NCI-H1105 treated with DMSO at 0.1 percent for 48 hours (cell line): ENCODE measurements around the gene IRS2.
"Not testable (repeated sequence)": the region's sequence is repeated elsewhere in the genome, so short reads cannot be mapped to it uniquely, and the experiment has no call there.

Source experiments
- DNase-seq: peaks from one replicate; lab custom pipeline; 2025; lab: John Stamatoyannopoulos, UW

IRS2 gene, protein sequence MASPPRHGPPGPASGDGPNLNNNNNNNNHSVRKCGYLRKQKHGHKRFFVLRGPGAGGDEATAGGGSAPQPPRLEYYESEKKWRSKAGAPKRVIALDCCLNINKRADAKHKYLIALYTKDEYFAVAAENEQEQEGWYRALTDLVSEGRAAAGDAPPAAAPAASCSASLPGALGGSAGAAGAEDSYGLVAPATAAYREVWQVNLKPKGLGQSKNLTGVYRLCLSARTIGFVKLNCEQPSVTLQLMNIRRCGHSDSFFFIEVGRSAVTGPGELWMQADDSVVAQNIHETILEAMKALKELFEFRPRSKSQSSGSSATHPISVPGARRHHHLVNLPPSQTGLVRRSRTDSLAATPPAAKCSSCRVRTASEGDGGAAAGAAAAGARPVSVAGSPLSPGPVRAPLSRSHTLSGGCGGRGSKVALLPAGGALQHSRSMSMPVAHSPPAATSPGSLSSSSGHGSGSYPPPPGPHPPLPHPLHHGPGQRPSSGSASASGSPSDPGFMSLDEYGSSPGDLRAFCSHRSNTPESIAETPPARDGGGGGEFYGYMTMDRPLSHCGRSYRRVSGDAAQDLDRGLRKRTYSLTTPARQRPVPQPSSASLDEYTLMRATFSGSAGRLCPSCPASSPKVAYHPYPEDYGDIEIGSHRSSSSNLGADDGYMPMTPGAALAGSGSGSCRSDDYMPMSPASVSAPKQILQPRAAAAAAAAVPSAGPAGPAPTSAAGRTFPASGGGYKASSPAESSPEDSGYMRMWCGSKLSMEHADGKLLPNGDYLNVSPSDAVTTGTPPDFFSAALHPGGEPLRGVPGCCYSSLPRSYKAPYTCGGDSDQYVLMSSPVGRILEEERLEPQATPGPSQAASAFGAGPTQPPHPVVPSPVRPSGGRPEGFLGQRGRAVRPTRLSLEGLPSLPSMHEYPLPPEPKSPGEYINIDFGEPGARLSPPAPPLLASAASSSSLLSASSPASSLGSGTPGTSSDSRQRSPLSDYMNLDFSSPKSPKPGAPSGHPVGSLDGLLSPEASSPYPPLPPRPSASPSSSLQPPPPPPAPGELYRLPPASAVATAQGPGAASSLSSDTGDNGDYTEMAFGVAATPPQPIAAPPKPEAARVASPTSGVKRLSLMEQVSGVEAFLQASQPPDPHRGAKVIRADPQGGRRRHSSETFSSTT (N-terminal part only)

DNA sequence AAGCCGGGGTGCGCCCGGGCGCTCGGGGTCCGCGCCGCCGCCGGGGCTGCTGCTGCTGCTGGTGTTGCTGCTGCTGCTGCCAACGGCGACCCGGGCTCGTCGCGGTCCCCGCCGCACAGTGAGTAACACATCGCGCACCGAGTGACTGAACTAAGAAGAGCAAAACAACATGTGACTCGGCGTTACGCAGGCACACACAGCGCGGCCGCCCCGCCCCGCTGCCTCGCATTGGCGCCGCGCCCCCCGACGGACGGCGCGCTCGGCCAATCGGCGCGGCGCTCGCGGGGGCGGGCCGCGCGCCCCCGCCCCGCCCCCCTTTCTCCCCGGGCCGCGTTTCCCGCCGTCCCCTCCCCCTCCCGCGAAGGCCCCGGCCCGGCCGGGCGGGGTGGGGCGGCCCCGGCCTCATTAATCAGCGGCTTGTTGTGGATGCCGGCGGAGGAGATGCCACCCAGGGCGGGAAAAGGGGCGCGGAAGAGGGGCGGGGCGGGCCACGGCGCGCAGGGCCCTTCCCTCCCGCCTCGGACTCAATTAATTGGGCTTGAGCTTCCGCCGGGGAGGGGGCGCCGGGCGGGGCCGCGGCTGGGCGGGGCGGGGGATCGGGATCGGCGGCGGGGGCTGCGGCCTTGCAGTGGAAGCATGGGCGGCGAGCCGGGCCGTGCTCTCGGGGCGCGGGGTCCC, at the start of gene IRS2:
Gene IRS2, minus strand, starts transcription at position 127 of the 678 bp plus-strand sequence. CDS start 530 bp downstream, outside the sequence.
- DNase-seq, result peak; percentile 99

DNA sequence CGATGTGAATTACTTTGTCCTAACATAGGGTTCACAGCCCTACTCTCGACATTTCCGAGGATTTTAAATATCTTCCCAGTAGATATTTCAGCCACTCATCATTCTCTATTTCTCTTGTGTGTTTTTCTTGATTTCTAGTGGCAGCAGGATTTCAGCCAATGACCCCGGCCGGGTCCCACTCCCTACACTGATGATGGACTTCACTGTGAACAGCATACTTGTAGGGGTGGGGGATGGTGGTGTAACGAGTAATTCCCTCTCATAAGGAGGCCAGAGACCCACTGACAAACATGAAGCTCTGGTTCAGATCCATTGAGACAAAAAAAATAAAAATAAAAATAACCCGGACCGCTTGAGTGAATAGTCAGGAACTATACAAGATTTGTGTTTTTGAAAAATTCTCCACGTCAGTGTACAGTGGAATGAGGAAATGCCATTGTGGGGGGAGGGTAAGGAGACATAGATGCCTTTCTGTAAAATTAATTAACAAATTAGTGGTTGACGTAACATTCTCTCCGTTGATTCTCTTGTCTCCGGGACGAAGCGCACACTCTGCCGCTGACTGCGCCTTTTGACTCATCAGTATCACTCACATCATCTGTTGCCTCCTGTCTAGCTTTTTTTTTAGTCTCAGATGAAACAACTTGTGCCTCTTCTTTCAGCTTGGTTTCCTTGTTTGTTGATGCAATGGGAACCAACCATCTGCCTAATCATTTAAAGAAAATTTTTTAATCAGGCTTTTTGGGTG, 48.8 kb upstream of the IRS2 start:
- peak; percentile 70 for DNase-seq

DNA sequence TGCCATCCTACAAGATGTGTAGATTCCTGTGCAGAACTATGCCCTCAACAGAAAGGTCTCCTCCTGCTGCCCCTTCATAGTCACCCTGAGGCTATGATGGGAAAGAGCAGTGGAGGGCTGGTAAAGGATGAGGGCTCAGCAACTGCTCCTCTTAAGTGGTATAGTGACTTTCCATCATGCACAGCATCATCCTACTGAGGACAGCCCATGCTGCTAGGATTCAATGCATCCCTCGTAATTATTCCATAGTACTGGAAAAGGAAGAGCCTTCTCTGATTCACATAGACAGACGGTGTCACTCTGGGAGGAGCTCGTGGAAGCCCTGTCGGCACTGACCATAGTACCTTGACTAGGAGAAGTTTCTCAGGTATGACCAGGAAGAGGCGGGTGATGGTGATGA, 47.6 kb upstream of the IRS2 start:
- no peak for DNase-seq

DNA sequence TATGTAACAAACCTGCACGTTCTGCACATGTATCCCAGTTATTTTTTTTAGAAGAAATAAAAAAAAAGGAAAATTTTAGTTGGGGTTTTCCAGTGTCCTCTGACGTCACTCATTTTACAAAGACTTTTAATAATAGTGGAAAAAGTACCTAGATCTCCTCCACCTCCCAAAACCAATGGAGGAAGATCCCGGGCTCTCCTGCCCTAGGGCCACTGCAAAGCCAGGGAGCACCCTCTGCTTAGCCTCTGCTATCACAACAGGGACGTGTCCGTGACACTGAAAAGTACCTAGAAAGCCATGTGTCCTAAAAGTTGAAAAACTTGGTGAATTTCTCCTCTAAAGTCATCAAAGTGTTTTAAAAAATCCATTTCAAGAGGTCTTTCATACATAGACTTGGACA, 46.7 kb upstream of the IRS2 start:
- no peak for DNase-seq

DNA sequence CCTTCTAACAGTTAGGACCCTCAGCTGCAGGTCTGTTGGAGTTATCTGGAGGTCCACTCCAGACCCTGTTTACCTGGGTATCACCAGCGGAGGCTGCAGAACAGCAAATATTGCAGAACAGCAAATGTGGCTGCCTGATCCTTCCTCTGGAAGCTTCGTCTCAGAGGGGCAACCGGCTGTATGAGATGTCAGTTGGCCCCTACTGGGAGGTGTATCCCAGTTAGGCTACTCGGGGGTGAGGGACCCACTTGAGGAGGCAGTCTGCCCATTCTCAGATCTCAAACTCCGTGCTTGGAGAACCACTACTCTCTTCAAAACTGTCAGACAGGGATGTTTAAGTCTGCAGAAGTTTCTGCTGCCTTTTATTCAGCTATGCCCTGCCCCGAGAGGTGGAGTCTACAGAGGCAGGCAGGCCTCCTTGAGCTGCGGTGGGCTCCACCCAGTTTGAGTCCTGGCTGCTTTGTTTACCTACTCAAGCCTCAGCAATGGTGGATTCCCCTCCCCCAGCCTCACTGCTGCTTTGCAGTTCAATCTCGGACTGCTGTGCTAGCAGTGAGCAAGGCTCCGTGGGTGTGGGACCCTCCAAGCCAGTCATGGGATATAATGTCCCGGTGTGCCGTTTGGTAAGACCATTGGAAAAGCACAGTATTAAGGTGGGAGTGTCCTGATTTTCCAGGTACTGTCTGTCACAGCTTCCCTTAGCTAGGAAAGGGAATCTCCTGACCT, 42.4 kb upstream of the IRS2 start:
- DNase-seq, result not testable (repeated sequence)

DNA sequence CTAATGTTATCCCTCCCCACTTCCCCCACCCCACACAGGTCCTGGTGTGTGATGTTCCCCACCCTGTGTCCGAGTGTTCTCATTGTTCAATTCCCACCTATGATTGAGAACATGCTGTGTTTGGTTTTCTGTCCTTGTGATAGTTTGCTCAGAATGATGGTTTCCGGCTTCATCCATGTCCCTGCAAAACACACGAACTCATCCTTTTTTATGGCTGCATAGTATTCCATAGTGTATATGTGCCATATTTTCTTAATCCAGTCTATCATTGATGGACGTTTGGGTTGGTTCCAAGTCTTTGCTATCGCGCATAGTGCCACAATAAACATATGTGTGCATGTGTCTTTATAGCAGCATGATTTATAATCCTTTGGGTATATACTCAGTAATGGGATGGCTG, 36.8 kb upstream of the IRS2 start:
- not testable (repeated sequence) for DNase-seq

DNA sequence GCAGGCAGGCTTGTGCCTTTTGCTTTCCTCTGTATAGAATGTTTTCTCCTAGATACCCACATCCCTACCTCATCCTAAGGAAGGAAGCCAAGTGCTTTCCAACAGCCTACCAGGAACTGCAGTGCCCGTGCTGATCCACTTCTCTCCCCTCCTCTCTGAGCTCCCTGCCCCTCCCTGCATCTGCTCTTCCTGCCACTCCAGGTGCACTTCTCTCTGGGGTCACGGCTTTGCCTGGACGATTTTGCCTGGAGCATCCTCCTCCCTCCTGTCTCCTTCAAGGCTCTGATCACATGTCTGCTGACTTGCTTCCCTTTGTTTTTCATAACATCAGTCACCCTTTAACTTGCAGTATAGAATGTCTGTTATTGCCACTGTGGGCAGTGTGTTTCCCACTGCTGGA, 34.7 kb upstream of the IRS2 start:
- DNase-seq, result peak; percentile 26

DNA sequence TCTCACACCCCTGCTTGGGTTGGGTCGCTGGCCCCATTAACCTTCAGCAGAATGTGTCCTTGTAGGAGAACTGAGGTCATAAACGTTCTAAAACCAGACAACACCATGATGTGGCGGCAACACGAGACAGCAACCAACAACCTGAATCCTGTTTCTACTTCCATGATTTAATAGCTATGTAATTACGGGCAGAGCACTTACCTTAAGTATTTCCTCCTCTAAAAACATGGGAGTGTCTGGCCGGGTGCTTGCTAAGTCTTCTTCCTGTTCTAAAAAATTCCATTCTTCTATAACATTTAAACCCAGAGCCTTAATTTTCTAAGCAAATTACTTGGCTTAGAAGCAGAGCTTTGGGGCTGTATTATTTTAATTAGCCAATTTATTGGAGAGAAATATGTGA, 33.5 kb upstream of the IRS2 start:
- DNase-seq, result no peak

DNA sequence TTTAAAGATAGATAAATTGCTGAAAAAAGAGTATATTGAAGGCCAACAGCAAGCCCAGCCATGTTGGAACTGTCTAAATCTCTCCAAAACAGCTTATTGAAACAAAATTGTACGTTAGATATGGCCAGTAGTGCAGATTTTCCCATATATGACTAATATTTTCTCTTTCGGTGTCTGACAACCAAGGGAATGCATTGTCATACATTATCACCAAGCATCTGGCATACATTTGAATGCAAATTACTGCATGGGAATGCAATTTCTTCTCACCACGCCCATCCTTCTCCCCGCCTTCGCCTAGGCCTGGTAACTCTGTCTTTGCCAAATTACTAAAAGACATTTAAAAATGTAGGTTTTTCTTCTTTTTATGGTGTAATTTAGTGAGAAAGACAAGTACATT, 32.5 kb upstream of the IRS2 start:
- DNase-seq, result no peak

DNA sequence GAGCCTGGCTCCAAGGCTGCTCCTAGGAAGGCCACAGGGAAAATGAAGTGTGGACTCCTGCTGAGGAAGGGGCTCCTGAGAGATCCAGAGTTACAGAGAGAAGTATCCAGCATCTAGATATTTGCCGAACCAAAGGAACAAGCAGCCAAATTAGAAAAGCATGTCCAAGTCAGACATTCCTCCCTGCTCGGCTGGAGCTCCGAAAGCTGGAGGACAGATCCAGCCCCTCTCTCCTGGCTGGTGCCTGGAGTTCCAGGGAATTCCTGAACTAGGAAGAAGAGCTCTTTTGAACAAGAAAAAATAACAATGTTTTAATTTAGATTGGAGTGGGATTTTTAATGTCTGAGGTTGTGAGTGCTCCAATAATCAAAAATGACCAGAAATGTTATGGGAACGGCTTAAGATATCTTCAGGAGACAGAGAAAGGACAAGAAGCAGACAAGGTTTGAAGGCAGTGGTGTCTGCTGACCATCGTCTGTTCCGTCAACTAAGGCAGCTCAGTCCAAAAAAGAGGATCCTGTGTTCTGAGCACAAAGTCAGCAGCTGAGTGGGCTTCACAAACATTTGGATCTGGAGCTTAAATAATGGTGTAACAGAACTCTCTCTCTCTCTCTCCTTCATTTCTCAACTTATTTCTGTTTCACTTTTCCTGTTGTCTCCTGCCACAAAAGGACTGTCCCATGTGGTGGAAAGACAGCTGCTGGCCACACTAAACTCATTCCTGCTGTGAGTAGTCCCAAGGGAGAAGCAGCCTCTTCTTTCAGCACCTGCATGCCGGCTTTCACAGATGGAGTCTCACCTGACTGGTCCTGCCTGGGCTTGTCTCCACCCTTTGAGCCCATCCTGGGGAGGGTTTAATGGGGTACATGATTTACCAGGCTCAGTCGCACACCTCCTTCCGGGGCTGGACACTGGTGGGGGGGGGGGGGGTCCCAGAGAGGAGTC, 31.5 kb upstream of the IRS2 start:
- DNase-seq, result peak; percentile 93

DNA sequence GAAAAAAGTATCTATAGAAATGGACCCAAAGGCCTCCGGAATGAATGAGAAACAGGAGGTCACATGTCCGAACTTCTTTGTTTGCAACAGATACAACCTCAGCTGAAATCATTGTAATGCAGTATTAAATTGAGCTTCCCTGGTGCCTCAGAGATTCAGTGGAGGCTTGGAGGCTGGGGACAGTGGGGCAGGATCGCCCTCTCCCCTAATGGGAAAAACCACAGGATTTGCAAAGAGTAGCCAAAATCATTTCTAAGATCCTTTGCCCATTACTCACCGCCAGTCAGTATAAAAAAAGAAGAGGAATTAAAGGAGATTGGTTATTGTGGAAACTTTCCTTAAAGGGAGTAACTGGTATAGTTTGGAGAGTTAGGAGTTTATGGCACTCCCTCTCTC, 30.4 kb upstream of the IRS2 start:
- no peak for DNase-seq

DNA sequence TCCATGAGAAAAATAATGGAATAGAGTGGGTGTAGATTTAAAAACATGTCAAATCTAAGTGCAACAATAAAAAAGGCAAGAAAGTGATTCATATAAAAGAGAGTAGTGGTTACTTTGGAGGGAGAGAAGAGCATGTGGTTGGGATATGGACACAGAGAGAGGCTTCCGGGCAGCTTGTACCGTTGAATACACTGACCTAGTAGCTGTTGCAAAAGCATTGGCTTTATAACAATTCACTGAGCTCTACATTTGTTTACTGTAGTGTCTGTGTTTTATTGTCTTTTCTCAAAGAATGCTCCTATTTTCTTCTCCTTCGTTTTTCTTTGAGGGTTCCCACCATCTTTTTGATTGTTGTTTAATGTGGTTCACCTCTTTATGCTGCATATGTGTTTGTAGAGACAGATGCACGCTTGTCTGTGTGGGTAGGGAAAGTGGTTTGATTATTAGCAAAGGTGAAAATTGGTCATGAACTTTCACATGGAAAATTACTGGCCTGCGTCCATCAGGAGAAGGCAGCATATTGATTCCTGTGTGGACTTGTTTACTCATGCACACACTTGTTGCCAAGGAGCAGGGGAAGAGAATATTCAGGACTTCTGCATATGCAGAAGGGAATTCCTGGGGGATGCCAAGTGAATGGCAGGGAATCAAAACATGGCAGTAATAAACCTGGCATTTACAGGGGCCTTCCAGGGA, 29.9 kb upstream of the IRS2 start:
- DNase-seq, result peak; percentile 76

DNA sequence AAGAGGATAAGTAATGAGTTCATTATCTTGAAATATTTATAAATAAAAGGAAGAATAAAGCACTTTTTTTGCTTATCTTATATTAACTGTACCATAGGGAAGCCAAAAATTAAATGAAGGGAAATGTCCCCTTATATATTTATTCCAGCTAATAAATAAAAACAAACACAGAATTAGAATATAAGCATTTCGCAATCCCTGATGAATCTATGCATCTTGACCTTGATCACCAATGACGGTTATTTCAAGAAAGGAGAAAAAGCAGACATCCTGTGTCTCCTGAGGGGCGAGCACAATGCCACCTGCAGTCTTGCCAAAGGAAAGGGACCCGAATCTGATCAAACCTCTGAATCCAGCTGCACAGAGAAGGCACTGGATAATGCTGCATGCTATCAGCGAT, 29.3 kb upstream of the IRS2 start:
- no peak for DNase-seq

DNA sequence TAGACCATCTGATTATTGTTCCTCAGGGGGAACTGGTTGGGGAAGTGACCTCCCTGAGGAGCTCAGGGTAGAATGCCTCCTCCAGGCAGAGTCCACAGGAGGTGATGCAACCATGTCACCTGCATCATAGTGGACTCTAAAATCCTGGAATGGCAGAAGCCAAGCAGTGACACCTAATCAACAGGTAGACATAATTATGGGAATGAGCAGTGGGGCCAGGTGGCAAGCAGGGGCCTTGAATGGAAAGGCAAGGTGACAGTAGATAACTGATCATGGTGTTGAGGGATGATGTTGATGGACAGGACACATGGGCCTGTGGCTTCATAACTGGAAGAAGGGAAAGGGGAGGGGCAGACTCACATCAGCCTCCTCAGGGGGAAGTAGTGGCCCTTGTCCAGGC, 27.3 kb upstream of the IRS2 start:
- no peak for DNase-seq

DNA sequence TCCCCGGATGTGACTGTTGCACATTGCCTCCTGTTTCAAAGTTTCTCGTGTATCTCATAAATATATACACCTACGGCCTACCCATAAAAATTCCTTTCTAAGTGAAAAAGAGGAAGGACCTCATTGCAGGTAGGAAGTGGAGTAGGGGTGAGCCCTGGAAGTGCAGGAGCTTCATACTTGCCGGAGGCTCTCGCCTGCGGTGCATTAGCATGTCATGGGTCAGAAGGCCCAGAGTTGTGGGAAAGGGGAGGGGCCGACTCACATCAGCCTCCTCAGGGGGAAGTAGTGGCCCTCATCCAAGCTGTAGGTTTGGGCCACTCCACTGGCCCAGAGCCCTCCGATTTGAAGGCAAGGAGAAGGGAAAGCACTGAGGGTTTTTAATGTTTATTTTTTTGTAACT, 26.0 kb upstream of the IRS2 start:
- DNase-seq, result no peak

DNA sequence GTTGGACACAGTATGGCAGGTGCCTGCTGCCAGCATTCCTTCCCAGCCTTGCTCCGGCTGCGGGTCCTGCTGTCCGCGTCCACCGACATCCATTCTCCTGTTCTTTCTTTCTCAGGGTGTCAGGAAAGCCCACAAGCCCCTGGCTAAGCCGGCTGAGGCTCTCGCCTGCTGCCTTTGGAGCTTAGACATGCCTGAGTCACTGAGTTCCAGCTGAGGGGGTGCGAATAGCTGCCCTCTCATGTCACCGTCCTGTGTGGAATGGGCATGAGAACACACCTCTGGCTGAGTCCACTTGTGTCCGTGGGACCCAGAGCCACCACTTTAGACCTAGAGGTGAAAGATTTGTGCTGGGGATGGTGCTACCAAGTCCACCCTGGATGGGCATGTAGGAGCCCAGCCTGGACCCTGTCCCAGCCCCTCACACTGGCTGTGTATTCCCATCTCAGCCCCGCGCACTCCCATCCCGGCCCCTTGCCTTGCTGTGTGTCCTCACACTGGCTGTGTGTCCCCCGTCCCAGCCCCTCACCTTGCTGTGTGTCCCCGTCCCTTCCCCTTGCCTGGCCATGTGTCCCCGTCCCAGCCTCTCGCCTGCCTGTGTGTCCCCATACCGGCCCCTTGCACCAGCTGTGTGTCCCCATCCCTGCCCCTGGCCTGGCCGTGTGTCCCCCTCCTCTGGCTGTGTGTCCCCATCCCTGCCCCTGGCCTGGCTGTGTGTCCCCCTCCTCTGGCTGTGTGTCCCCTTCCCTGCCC, 24.6 kb upstream of the IRS2 start:
- DNase-seq, result no peak

DNA sequence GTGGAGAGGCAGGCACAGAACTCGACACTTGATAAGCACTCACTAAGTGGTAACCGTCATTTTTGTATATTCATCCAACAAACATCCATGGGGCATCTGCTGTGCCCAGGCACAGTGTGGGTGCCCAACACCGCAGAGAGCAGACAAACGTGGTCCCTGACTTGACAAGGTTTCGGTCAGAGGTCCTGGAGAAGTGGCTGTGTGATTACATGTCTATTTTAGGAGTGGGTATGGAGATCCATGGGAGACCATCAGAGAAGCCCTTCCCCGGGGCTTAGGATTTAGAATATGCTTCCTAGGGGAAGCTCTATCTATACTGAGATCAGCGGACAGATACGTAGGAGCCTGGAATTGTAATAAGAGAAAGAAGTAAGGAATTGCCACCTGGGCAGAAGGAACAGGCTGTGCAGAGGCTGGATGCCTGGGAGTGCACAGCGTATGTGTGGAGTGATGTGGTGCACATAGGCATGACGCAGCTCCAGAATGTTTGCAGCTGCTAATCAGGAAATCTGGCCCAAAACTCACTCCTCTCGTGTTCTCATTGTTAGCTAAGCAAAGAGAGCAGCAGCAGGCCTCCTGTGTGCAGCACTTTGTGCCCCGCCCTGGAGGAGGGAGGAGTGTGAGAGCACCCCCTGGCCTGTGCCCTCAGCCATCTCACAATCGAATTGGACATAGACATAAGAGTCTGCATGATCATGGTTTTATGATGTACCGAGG, 23.0 kb upstream of the IRS2 start:
- no peak for DNase-seq
